ENCODE data around the gene MCC.
A peak's percentile ranks its signal among the peaks of the same experiment; 100 is the strongest.

Gene MCC

GRCh38 chr5:113042491-113043243, 445.6 kb downstream of the MCC start:
- TF ChIP-seq CTCF (IDR thresholded peaks at IDR 0.05): no peak
- H3K36me3 Mint-ChIP-seq (ENCODE audit: low read depth): peaks cover 37% of the 10 kb centered on the region
- no peaks in the 10 kb centered on the region for H3K9me3 Mint-ChIP-seq
- no peak overlapping the region for H3K4me3 Mint-ChIP-seq
- no peak for DNase-seq
- no peaks in the 10 kb centered on the region for H3K27me3 Mint-ChIP-seq (ENCODE audit: low read depth, poor library complexity)
- H3K4me1 Mint-ChIP-seq: peaks cover 38% of the 10 kb centered on the region
- H3K27ac Mint-ChIP-seq: peak overlapping the region; percentile 30

DNA sequence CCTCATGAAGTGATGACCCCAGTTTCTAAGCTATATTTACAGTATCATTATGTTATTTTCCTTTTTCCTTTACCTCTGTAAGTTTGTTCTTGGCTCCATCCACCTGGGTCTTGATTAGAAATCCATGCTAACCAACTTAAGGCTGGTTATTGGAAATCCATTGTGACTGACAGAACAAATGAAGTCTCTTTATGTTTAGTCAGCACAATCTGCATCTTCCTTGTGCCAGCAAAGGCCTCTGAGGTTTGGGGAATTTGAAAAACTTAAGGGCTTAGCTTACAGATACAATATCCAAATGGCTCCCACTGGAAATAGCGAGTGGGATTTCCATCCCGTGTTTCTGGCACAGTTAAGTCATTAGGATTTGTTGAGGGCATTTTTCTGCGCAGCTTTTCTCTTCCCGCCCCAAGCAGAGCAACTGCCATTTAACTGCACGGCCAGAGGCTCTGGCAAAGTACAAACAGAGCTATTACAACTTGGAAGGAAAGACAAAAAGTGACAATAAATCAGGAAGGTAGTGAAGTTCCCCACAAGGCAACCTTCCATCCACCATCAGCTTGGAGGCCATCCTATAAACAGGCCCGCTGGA, 447.5 kb downstream of the MCC start:
- no peak for TF ChIP-seq CTCF (IDR thresholded peaks at IDR 0.05)
- Mint-ChIP-seq H3K9me3 (no peaks in the 10 kb centered on the region), H3K36me3 (ENCODE audit: low read depth) (peaks cover 31% of the 10 kb centered on the region), H3K4me3 (no peak overlapping the region), H3K27me3 (ENCODE audit: low read depth, poor library complexity) (no peaks in the 10 kb centered on the region), H3K4me1 (peaks cover 29% of the 10 kb centered on the region), H3K27ac (peak overlapping the region; percentile 57)
- DNase-seq: no peak

GRCh38 chr5:113039934-113040285, 448.3 kb downstream of the MCC start:
- Mint-ChIP-seq H3K4me1 (peaks cover 36% of the 10 kb centered on the region), H3K27me3 (ENCODE audit: low read depth, poor library complexity) (no peaks in the 10 kb centered on the region), H3K4me3 (no peak overlapping the region), H3K9me3 (no peaks in the 10 kb centered on the region), H3K36me3 (ENCODE audit: low read depth) (peaks cover 28% of the 10 kb centered on the region), H3K27ac (peak overlapping the region; percentile 97)
- no peak for TF ChIP-seq CTCF (IDR thresholded peaks at IDR 0.05)
- no peak for DNase-seq

DNA sequence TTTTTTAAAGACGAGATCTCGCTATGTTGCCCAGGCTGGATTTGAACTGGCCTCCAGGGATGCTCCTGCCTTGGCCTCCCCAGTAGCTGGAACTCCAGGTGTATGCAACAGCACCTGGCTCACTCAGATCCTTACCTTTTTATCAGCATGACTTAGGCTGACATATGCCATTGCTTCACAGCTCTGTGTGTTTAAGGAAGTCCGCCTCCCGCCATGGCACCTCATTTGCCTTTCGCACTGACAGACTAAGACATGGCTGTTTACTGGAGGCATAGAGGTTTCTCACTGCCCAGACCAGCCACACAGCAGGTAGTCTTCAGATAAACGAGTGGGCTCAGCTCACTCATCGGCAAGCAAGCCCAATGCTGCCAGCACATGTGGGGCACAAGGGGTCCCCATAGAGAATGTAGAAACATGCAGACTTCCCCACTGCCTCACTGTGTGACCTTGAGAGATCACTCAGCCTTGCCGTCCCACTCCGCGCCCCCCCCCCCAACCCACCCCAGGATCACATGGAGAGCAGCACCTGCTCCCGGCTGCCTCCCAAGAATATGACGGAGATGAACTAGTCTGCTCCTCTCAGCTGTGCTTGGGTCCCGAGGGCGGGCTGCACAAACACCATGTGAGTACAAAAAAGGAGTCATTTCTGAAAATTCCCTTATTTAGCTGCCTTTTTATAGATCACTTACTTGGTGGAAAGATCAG, 448.9 kb downstream of the MCC start:
- TF ChIP-seq CTCF (IDR thresholded peaks at IDR 0.05): no peak
- peaks cover 42% of the 10 kb centered on the region for H3K4me1 Mint-ChIP-seq
- no peak overlapping the region for H3K4me3 Mint-ChIP-seq
- peak overlapping the region; percentile 97 for H3K27ac Mint-ChIP-seq
- H3K9me3 Mint-ChIP-seq: no peaks in the 10 kb centered on the region
- H3K27me3 Mint-ChIP-seq (ENCODE audit: low read depth, poor library complexity): no peaks in the 10 kb centered on the region
- no peak for DNase-seq
- peaks cover 24% of the 10 kb centered on the region for H3K36me3 Mint-ChIP-seq (ENCODE audit: low read depth)

- no peak for DNase-seq
- Mint-ChIP-seq H3K27ac (no peak overlapping the region), H3K36me3 (ENCODE audit: low read depth) (peaks cover 20% of the 10 kb centered on the region), H3K4me1 (peaks cover 42% of the 10 kb centered on the region), H3K9me3 (no peaks in the 10 kb centered on the region), H3K4me3 (no peak overlapping the region), H3K27me3 (ENCODE audit: low read depth, poor library complexity) (no peaks in the 10 kb centered on the region)
- no peak for TF ChIP-seq CTCF (IDR thresholded peaks at IDR 0.05)
These were observed 449.5 kb downstream of the MCC start for GRCh38 chr5:113038714-113039113.
